ENCODE data around the gene BACE2. TPM values are rescaled to one million over a fixed set of nuclear protein-coding genes. Genes with fewer than 3 reads are reported as not detected.

BACE2 gene
- total and polyA plus RNA-seq, 2 donors (not counting 3 experiments of a cell fraction or from before 2014, with no cell fraction given), result 113 to 184 TPM

DNA sequence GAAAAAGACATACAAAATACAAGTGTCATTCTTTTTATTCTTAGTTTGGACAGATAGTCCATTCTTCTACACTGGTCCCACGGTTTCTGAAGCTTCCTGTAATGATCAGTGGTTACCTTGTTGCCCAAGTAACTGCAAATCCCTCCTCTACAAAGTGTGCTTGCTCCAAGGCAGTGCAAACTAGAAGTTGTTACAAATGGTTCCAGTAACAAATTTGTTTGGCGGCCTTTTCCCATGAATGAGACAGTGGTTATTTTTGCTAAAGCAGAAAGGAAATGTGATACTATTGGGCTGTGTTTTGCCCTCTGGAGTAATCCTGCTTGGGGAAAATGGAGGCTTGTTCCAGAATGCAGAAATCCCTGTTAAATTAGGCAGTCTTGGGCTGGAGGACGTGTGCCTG is 8.9 kb downstream of the BACE2 start:
- FAIRE-seq (no peak), DNase-seq (ENCODE audit: low read depth, low spot score) (no peak)
- CTCF ChIA-PET, result no interaction called here
- Histone ChIP-seq H3K27ac (ENCODE audit: insufficient read depth, low read depth, low read length) (no peak overlapping the region), H3K4me1 (ENCODE audit: control insufficient read depth, extremely low read depth, insufficient read depth, low read length) (peaks cover under 1% of the 10 kb centered on the region), H4K20me1 (replicated peaks; ENCODE audit: control insufficient read depth, extremely low read depth, insufficient read depth, low read length) (peaks cover 4% of the 10 kb centered on the region), H3K4me2 (ENCODE audit: insufficient read depth, low read length) (no peak overlapping the region), H2AFZ (ENCODE audit: low read depth, low read length) (no peak overlapping the region), H3K9me3 (replicated peaks; ENCODE audit: control insufficient read depth, insufficient read depth, low read length) (no peaks in the 10 kb centered on the region), H3K9ac (replicated peaks; ENCODE audit: extremely low read depth, insufficient read depth, low read length) (no peak overlapping the region), H3K4me3 (replicated peaks in 1 of 3; ENCODE audit: insufficient read depth in 1 of 3, low read depth in 1 of 3, low read length in 3 of 3) (no peak overlapping the region), H3K27me3 (ENCODE audit: control insufficient read depth in 2 of 2, insufficient read depth in 2 of 2, low read length in 2 of 2) (no peaks in the 10 kb centered on the region), H3K79me2 (ENCODE audit: control insufficient read depth, insufficient read depth, low read length) (peaks cover 37% of the 10 kb centered on the region), H3K9me1 (replicated peaks; ENCODE audit: control insufficient read depth, extremely low read depth, insufficient read depth, low read length) (no peaks in the 10 kb centered on the region), H3K36me3 (ENCODE audit: control insufficient read depth in 2 of 2, extremely low read depth in 1 of 2, insufficient read depth in 2 of 2, low read length in 2 of 2) (no peaks in the 10 kb centered on the region)
- no TSS peak for BruUV-seq (replicated peaks)
- dilution Hi-C loops (cut with MboI; ENCODE audit: extremely low pct_ligation_motif_present, low sequenced_read_pairs) (no loop called here), intact Hi-C loops (cut with micrococcal nuclease) (no loop called here)
- TF ChIP-seq JUN (IDR thresholded peaks at IDR 0.05; ENCODE audit: borderline replicate concordance, insufficient read depth, insufficient read length, low read depth), result no peak
- TF ChIP-seq, protein P1, sequence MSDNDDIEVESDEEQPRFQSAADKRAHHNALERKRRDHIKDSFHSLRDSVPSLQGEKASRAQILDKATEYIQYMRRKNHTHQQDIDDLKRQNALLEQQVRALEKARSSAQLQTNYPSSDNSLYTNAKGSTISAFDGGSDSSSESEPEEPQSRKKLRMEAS (IDR thresholded peaks at IDR 0.05; ENCODE audit: insufficient read depth, insufficient read length), result no peak
- TF ChIP-seq POLR2AphosphoS5 (IDR thresholded peaks at IDR 0.05; ENCODE audit: insufficient read depth, low read depth, low read length), result no peak
- no peak for TF ChIP-seq FOS (IDR thresholded peaks at IDR 0.05; ENCODE audit: borderline replicate concordance, insufficient read depth, low read length)
- TF ChIP-seq, protein P2, sequence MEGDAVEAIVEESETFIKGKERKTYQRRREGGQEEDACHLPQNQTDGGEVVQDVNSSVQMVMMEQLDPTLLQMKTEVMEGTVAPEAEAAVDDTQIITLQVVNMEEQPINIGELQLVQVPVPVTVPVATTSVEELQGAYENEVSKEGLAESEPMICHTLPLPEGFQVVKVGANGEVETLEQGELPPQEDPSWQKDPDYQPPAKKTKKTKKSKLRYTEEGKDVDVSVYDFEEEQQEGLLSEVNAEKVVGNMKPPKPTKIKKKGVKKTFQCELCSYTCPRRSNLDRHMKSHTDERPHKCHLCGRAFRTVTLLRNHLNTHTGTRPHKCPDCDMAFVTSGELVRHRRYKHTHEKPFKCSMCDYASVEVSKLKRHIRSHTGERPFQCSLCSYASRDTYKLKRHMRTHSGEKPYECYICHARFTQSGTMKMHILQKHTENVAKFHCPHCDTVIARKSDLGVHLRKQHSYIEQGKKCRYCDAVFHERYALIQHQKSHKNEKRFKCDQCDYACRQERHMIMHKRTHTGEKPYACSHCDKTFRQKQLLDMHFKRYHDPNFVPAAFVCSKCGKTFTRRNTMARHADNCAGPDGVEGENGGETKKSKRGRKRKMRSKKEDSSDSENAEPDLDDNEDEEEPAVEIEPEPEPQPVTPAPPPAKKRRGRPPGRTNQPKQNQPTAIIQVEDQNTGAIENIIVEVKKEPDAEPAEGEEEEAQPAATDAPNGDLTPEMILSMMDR (IDR thresholded peaks at IDR 0.05; ENCODE audit: extremely low read depth in 1 of 2, insufficient read depth in 1 of 2, low read depth in 1 of 2, low read length in 2 of 2), result no peak
- TF ChIP-seq GATA2 (IDR thresholded peaks at IDR 0.05; ENCODE audit: insufficient read depth, insufficient read length, low read depth, low read length), result no peak
- TF ChIP-seq EZH2 (IDR thresholded peaks at IDR 0.05; ENCODE audit: borderline replicate concordance, low read depth, low read length, severe bottlenecking), result no peak
- TF ChIP-seq MYC (IDR thresholded peaks at IDR 0.05; ENCODE audit: low read depth, low read length), result no peak
- POLR2A ChIA-PET, result no interaction called here
